ENCODE results near the gene SSH3. TPM values are rescaled to one million over a fixed set of nuclear protein-coding genes. Genes with fewer than 3 reads are reported as not detected.
A peak's percentile ranks its signal among the peaks of the same experiment; 100 is the strongest.

Gene SSH3
- total and polyA plus RNA-seq, 10 donors, result 4.3 to 31.8 (median 19.7) TPM

DNA sequence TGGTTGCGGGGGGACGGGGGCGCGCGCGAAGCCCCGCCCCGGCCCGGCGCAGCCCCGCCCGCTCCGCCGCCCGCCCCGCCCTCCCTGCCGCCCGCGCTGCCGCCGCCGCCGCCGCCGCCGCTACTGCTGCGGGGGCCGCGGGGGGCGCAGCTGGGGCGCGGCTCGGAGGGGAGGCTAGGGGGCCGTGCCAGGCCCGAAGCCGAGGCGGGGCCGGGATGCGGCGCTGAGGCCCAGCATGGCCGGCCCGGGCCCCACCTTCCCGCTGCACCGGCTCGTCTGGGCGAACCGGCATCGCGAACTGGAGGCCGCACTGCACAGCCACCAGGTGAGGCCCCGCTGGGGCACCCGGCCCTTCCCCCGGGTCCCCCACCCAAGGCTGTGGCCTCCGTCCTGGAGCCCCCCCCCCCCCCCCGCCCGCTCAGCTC lies 14.1 kb upstream of the SSH3 start, which contains the start of gene ANKRD13D:
ANKRD13D (plus strand) TSS at position 78 of the 425 bp plus-strand sequence; CDS start at position 236, 158 bp downstream.
- H3K27me3 ChIP-seq (replicated peaks in 1 of 7), result no peaks in the 10 kb centered on the region
- DNase-seq, result peak; percentile 94
- H3K27ac ChIP-seq, result peak within 1 kb of the TSS; percentile 93 to 100 (median 97)
- 0 to 1% (median 1%) methylated on average over 14 to 56 of the region's 56 CpGs for WGBS, 5 donors
- peaks cover 0 to 77% (median 53%) of the 10 kb centered on the region in 6 donors for H3K36me3 ChIP-seq
- no peak for TF ChIP-seq POLR2A (IDR thresholded peaks at IDR 0.05)
- intact Hi-C loops (cut with DNase I; ENCODE audit: low total_unique reads), result no loop called here
- H3K4me3 ChIP-seq, result peak within 1 kb of the TSS; percentile 68 to 95 (median 86)
- H3K4me1 ChIP-seq, result peaks cover 54 to 96% (median 88%) of the 10 kb centered on the region in 6 donors
- no peaks in the 10 kb centered on the region for H3K9me3 ChIP-seq

DNA sequence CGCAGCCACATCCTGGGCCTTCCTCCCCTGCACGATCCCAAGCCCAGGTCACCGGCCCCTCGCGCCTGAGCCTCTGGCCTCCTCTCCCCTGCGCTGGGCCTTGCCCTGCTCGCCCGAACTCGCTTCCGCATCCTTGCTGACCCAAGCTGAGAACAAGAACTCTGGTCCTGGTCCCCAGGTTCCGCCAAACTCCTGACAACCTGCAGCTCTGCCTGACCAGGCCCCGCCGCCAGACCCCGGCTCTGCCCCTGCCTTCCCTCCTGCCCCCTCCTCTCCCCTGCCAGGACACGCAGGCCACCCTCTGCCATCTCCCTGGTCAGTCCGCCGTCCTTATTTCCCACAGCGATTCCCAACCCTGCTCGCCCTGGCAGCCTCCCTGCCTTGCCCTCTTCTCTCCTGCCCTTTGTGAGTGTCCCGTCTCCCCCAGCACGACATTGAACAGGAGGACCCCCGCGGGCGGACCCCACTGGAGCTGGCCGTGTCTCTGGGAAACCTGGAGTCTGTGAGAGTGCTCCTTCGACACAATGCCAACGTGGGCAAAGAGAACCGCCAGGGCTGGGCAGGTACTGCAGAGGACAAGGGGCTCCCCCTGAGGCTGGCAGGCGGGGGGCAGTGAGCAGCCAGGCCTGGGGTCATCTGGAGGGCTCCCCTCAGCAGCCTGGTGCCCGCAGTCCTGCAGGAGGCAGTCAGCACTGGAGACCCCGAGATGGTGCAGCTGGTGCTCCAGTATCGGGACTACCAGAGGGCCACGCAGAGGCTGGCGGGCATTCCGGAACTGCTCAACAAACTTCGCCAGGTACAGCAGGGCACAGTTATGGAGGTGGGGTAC lies 13.5 kb upstream of the SSH3 start:
- no peaks in the 10 kb centered on the region for H3K27me3 ChIP-seq (replicated peaks in 1 of 7)
- peaks cover 50 to 92% (median 84%) of the 10 kb centered on the region in 6 donors for H3K4me1 ChIP-seq
- H3K4me3 ChIP-seq, result peak overlapping the region; percentile 68 to 95 (median 86)
- TF ChIP-seq POLR2A (IDR thresholded peaks at IDR 0.05) (no peak), POLR2AphosphoS5 (IDR thresholded peaks at IDR 0.05) (peak; percentile 3 to 71 (median 36))
- H3K36me3 ChIP-seq, result peaks cover 0 to 77% (median 49%) of the 10 kb centered on the region in 6 donors
- intact Hi-C loops (cut with DNase I; ENCODE audit: low total_unique reads), result no loop called here
- peaks cover 0 to 2% (median 0%) of the 10 kb centered on the region in 8 donors for H3K9me3 ChIP-seq
- 24 to 36% (median 31%) methylated on average over 27 to 36 of the region's 36 CpGs for WGBS, 5 donors
- peak overlapping the region; percentile 44 to 100 (median 97) for H3K27ac ChIP-seq
- DNase-seq, result peak; percentile 93

DNA sequence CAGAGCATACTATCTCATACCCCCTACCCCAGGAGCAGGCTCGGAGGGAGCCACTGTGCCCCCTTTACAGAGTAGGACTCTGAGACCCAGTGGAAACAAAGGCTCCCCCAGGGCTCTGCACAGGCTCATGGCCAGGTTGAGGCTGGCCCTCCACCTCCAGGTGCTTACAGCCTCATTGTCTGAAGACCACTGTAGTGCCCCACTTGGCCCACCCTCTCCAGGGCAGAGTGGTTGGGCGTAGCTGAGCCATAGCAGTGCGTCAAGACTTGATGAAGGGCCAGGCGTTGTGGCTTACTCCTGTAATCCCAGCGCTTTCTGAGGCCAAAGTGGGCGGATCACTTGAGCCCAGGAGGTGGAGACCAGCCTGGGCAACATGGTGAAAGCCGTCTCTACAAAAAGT lies 12.5 kb upstream of the SSH3 start:
- TF ChIP-seq, protein P1, sequence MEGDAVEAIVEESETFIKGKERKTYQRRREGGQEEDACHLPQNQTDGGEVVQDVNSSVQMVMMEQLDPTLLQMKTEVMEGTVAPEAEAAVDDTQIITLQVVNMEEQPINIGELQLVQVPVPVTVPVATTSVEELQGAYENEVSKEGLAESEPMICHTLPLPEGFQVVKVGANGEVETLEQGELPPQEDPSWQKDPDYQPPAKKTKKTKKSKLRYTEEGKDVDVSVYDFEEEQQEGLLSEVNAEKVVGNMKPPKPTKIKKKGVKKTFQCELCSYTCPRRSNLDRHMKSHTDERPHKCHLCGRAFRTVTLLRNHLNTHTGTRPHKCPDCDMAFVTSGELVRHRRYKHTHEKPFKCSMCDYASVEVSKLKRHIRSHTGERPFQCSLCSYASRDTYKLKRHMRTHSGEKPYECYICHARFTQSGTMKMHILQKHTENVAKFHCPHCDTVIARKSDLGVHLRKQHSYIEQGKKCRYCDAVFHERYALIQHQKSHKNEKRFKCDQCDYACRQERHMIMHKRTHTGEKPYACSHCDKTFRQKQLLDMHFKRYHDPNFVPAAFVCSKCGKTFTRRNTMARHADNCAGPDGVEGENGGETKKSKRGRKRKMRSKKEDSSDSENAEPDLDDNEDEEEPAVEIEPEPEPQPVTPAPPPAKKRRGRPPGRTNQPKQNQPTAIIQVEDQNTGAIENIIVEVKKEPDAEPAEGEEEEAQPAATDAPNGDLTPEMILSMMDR (IDR thresholded peaks at IDR 0.05 in 8 of 11, conservative IDR thresholded peaks at IDR 0.05 in 3 of 11), result no peak
- no peak for TF ChIP-seq POLR2AphosphoS5 (IDR thresholded peaks at IDR 0.05)
- no peak for TF ChIP-seq POLR2A (IDR thresholded peaks at IDR 0.05)
- intact Hi-C loops (cut with DNase I; ENCODE audit: low total_unique reads), result no loop called here
- 76 to 90% (median 83%) methylated on average over 5 to 7 of the region's 7 CpGs for whole genome bisulfite sequencing, 5 donors
- Histone ChIP-seq H3K9me3 (peaks cover 2 to 11% (median 8%) of the 10 kb centered on the region in 8 donors), H3K27me3 (replicated peaks in 1 of 7) (no peaks in the 10 kb centered on the region), H3K27ac (peak overlapping the region in 6 of 8 donors; percentile 13 to 100 (median 96)), H3K4me3 (peak overlapping the region in 3 of 8 donors; percentile 76 to 85 (median 81)), H3K36me3 (peaks cover 0 to 77% (median 47%) of the 10 kb centered on the region in 6 donors), H3K4me1 (peaks cover 42 to 83% (median 75%) of the 10 kb centered on the region in 6 donors)
- peak; percentile 77 for DNase-seq

DNA sequence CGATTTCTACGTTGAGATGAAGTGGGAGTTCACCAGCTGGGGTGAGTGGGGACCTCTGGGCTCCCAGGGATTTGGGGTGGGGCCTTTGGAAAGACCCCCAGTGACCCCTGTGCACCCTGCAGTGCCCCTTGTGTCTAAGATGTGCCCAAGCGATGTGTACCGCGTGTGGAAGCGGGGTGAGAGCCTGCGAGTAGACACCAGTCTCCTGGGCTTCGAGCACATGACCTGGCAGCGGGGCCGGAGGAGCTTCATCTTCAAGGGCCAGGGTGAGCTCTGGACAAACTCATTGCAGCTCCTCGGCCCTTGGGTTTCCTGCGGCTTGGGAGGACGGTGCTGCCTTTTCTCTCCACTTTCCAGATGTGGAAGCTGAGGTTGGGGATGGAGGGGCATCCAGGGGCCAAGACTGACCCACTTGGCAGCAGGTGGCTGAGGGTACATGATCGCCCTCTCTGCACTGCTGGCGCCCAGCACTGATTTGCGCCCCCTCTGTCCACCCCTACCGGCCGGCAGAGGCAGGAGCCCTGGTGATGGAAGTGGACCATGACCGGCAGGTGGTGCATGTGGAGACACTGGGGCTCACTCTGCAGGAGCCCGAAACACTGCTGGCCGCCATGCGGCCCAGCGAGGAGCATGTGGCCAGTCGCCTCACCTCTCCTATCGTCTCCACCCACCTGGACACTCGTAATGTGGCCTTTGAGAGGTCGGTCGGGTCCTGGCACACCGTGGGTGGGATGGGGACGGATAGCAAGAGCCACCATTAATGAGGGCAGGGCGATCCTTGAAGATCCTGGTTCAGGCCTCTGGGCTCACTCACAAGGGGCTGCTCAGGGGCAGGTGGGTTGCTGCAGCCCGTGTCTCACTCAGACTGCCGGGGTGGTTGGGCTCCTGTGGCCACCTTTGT lies 11.6 kb upstream of the SSH3 start:
- Histone ChIP-seq H3K36me3 (peaks cover 0 to 77% (median 45%) of the 10 kb centered on the region in 6 donors), H3K4me3 (peak overlapping the region in 1 of 8 donors; percentile 2), H3K27ac (peak overlapping the region in 4 of 8 donors; percentile 7 to 100 (median 62)), H3K4me1 (peaks cover 32 to 74% (median 65%) of the 10 kb centered on the region in 6 donors), H3K27me3 (replicated peaks in 1 of 7) (no peaks in the 10 kb centered on the region), H3K9me3 (peaks cover 5 to 20% (median 17%) of the 10 kb centered on the region in 8 donors)
- WGBS, 5 donors, result 93 to 98% (median 94%) methylated on average over 22 to 33 of the region's 33 CpGs
- intact Hi-C loops (cut with DNase I; ENCODE audit: low total_unique reads), result no loop called here
- TF ChIP-seq POLR2A (IDR thresholded peaks at IDR 0.05), result no peak
- TF ChIP-seq POLR2AphosphoS5 (IDR thresholded peaks at IDR 0.05), result peak in 1 of 3 donors; percentile 49
- peak; percentile 78 for DNase-seq

DNA sequence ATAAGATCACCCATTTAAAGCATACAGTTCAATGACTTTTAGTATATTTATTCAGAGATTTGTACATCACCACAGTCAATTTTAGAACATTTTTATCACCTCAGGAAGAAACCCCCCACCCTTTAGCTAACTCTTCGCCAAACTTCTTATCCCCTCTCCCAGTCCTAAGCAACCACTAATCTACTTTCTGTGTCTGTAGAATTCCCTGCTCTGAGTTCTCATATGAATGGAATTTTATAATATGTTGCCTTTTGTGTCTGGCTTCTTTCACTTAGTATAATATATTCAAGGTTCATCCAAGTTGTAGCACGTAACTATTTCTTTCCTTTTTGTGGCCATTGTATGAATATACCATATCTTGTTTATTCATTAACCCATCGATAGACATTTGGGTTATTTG lies 10.7 kb upstream of the SSH3 start:
- WGBS, 5 donors, result 60 to 77% (median 63%) methylated on average over 3 of the region's 3 CpGs
- H3K9me3 ChIP-seq, result peaks cover 5 to 21% (median 19%) of the 10 kb centered on the region in 8 donors
- no peaks in the 10 kb centered on the region for H3K27me3 ChIP-seq (replicated peaks in 1 of 7)
- no peak for DNase-seq
- H3K27ac ChIP-seq, result peak overlapping the region in 5 of 8 donors; percentile 7 to 100 (median 23)
- no peak overlapping the region for H3K4me3 ChIP-seq
- intact Hi-C loops (cut with DNase I; ENCODE audit: low total_unique reads), result no loop called here
- peaks cover 0 to 78% (median 47%) of the 10 kb centered on the region in 6 donors for H3K36me3 ChIP-seq
- TF ChIP-seq POLR2AphosphoS5 (IDR thresholded peaks at IDR 0.05) (no peak), POLR2A (IDR thresholded peaks at IDR 0.05) (no peak)
- TF ChIP-seq, protein P1 (IDR thresholded peaks at IDR 0.05 in 8 of 11, conservative IDR thresholded peaks at IDR 0.05 in 3 of 11), result no peak
- H3K4me1 ChIP-seq, result peaks cover 23 to 64% (median 56%) of the 10 kb centered on the region in 6 donors

Data from spleen (tissue), 11 donors.